Urinary bladder (tissue), 4 donors: ENCODE measurements around the gene PARVB. TPM values are rescaled to one million over a fixed set of nuclear protein-coding genes. Genes with fewer than 3 reads are reported as not detected.

ENCODE experiments used
- DNase-seq: peaks from one replicate; pipeline ENCODE4 v3.0.0-alpha.2; 2015; ENCODE audit errors: extremely low spot score
- H3K27ac ChIP-seq: one replicate; pipeline ENCODE4 v1.5.1; 2013; ENCODE audit warnings: low read depth, mild to moderate bottlenecking, moderate library complexity
- H3K36me3 ChIP-seq: one replicate; pipeline ENCODE4 v1.6.1; 2013; ENCODE audit warnings: mild to moderate bottlenecking, moderate library complexity; ENCODE audit not compliant: insufficient read depth
- H3K4me1 ChIP-seq: one replicate; pipeline ENCODE4 v1.6.1; 2013; ENCODE audit warnings: mild to moderate bottlenecking, moderate library complexity; ENCODE audit not compliant: insufficient read depth
- H3K4me3 ChIP-seq: one replicate; pipeline ENCODE4 v1.5.1; 2013; ENCODE audit warnings: low read depth, low read length
- WGBS: extraction: QIAGEN DNeasy Blood & Tissue Kit; methylation state at CpG from one replicate; pipeline ENCODE4 v1.1.7; 2013; 5-methylcytosine and 5-hydroxymethylcytosine counted together
- polyA plus RNA-seq: library from polyadenylated mRNA; stranded (reverse); fragments of 200-250 nt; gene quantifications from one replicate; pipeline ENCODE4 v1.2.3, GENCODE V29; 2013
- total RNA-seq: library from RNA; depleted of rRNA; stranded (reverse); fragments of >200 nt; gene quantifications from one replicate; pipeline ENCODE4 v1.2.3, GENCODE V29; 2014
- donor health status: healthy with polysubstance abuse.
- donor health status: healthy.

The PARVB gene
- total and polyA plus RNA-seq, 2 donors: 11.2 to 38.0 TPM

GRCh38 chr22:44197271-44197670 lies 173.2 kb downstream of the PARVB start:
- Histone ChIP-seq H3K27ac (no peak overlapping the region), H3K36me3 (no peaks in the 10 kb centered on the region), H3K4me3 (no peak overlapping the region), H3K4me1 (no peaks in the 10 kb centered on the region)
- WGBS: 91% methylated on average over 2 of the region's 2 CpGs
- DNase-seq: no peak

GRCh38 chr22:44199164-44199563 lies 175.1 kb downstream of the PARVB start:
- Histone ChIP-seq H3K27ac (no peak overlapping the region), H3K4me3 (no peak overlapping the region), H3K36me3 (no peaks in the 10 kb centered on the region), H3K4me1 (no peaks in the 10 kb centered on the region)
- DNase-seq: no peak
- 96% methylated on average over 2 of the region's 2 CpGs for WGBS

- Histone ChIP-seq H3K27ac (no peak overlapping the region), H3K4me3 (no peak overlapping the region), H3K36me3 (no peaks in the 10 kb centered on the region), H3K4me1 (no peaks in the 10 kb centered on the region)
- no peak for DNase-seq
- 94% methylated on average over 5 of the region's 5 CpGs for WGBS
These were observed 175.8 kb downstream of the PARVB start for GRCh38 chr22:44199866-44200265.

- no peaks in the 10 kb centered on the region for H3K36me3 ChIP-seq
- H3K4me1 ChIP-seq: no peaks in the 10 kb centered on the region
- no peak overlapping the region for H3K27ac ChIP-seq
- no peak overlapping the region for H3K4me3 ChIP-seq
- WGBS: 94% methylated on average over 6 of the region's 6 CpGs
- no peak for DNase-seq
These were observed 176.3 kb downstream of the PARVB start for GRCh38 chr22:44200451-44200850.

GRCh38 chr22:44200855-44201550 lies 176.9 kb downstream of the PARVB start:
- Histone ChIP-seq H3K4me3 (no peak overlapping the region), H3K4me1 (no peaks in the 10 kb centered on the region), H3K27ac (no peak overlapping the region), H3K36me3 (no peaks in the 10 kb centered on the region)
- 82% methylated on average over 17 of the region's 17 CpGs for WGBS
- DNase-seq: no peak

- H3K27ac ChIP-seq: no peak overlapping the region
- no peaks in the 10 kb centered on the region for H3K36me3 ChIP-seq
- no peak overlapping the region for H3K4me3 ChIP-seq
- 69% methylated on average over 12 of the region's 12 CpGs for WGBS
- no peaks in the 10 kb centered on the region for H3K4me1 ChIP-seq
- no peak for DNase-seq
These were observed 177.6 kb downstream of the PARVB start for GRCh38 chr22:44201665-44202064.

GRCh38 chr22:44202261-44202789 lies 178.2 kb downstream of the PARVB start:
- no peak overlapping the region for H3K4me3 ChIP-seq
- H3K4me1 ChIP-seq: no peaks in the 10 kb centered on the region
- WGBS: 45% methylated on average over 11 of the region's 11 CpGs
- no peak for DNase-seq
- H3K36me3 ChIP-seq: no peaks in the 10 kb centered on the region
- no peak overlapping the region for H3K27ac ChIP-seq

GRCh38 chr22:44203203-44203602 lies 179.1 kb downstream of the PARVB start:
- Histone ChIP-seq H3K27ac (no peak overlapping the region), H3K36me3 (no peaks in the 10 kb centered on the region), H3K4me1 (no peaks in the 10 kb centered on the region), H3K4me3 (no peak overlapping the region)
- 58% methylated on average over 6 of the region's 6 CpGs for WGBS
- no peak for DNase-seq

- no peaks in the 10 kb centered on the region for H3K4me1 ChIP-seq
- no peaks in the 10 kb centered on the region for H3K36me3 ChIP-seq
- DNase-seq: no peak
- WGBS: 91% methylated on average over 16 of the region's 16 CpGs
- no peak overlapping the region for H3K27ac ChIP-seq
- no peak overlapping the region for H3K4me3 ChIP-seq
These were observed 180.8 kb downstream of the PARVB start for GRCh38 chr22:44204739-44205515.

- no peak overlapping the region for H3K4me3 ChIP-seq
- H3K27ac ChIP-seq: no peak overlapping the region
- DNase-seq: no peak
- 92% methylated on average over 16 of the region's 16 CpGs for WGBS
- H3K4me1 ChIP-seq: no peaks in the 10 kb centered on the region
- H3K36me3 ChIP-seq: no peaks in the 10 kb centered on the region
These were observed 181.6 kb downstream of the PARVB start for GRCh38 chr22:44205516-44206329.

GRCh38 chr22:44206330-44206645 lies 182.2 kb downstream of the PARVB start:
- no peak overlapping the region for H3K4me3 ChIP-seq
- no peaks in the 10 kb centered on the region for H3K4me1 ChIP-seq
- H3K36me3 ChIP-seq: no peaks in the 10 kb centered on the region
- H3K27ac ChIP-seq: no peak overlapping the region
- 88% methylated on average over 9 of the region's 9 CpGs for WGBS
- DNase-seq: no peak

- H3K27ac ChIP-seq: no peak overlapping the region
- WGBS: 89% methylated on average over 8 of the region's 8 CpGs
- H3K4me3 ChIP-seq: no peak overlapping the region
- H3K4me1 ChIP-seq: no peaks in the 10 kb centered on the region
- H3K36me3 ChIP-seq: no peaks in the 10 kb centered on the region
- no peak for DNase-seq
These were observed 182.6 kb downstream of the PARVB start for GRCh38 chr22:44206696-44207095.

- Histone ChIP-seq H3K36me3 (no peaks in the 10 kb centered on the region), H3K4me1 (no peaks in the 10 kb centered on the region), H3K4me3 (no peak overlapping the region), H3K27ac (no peak overlapping the region)
- WGBS: 90% methylated on average over 16 of the region's 16 CpGs
- DNase-seq: no peak
These were observed 183.3 kb downstream of the PARVB start for GRCh38 chr22:44207173-44207980.
